Omental fat pad (tissue), 4 donors: ENCODE data around the gene KRT85. TPM values are rescaled to one million over a fixed set of nuclear protein-coding genes. Genes with fewer than 3 reads are reported as not detected.
"Not testable (repeated sequence)": the region's sequence is repeated elsewhere in the genome, so short reads cannot be mapped to it uniquely, and the experiment has no call there.

ENCODE experiments used
- ATAC-seq: fragments of 150-250 bp; one replicate; pipeline ENCODE4 v1.9.1; 2016; ENCODE audit warnings: mild to moderate bottlenecking, moderate library complexity; ENCODE audit not compliant: low FRiP score
- DNase-seq: peaks from one replicate; pipeline ENCODE4 v3.0.0-alpha.2; 2019; ENCODE audit warnings: low spot score
- total RNA-seq, 4 donors: library from RNA; depleted of rRNA; stranded (reverse); fragments of >200 nt; gene quantifications; one replicate each; pipeline ENCODE4 v1.1.0, GENCODE V29; 2016
- TF ChIP-seq, protein P1 (sequence below), 3 donors: fragments of 450-650 bp; IDR thresholded peaks; one replicate each; pipeline ENCODE4 v1.5.1; 2016 to 2017; ENCODE audit warnings: antibody characterized with exemption in 3 of 3, mild to moderate bottlenecking in 3 of 3, moderate library complexity in 2 of 3

KRT85 gene
- total RNA-seq, 4 donors from 2014 or later: not detected

DNA sequence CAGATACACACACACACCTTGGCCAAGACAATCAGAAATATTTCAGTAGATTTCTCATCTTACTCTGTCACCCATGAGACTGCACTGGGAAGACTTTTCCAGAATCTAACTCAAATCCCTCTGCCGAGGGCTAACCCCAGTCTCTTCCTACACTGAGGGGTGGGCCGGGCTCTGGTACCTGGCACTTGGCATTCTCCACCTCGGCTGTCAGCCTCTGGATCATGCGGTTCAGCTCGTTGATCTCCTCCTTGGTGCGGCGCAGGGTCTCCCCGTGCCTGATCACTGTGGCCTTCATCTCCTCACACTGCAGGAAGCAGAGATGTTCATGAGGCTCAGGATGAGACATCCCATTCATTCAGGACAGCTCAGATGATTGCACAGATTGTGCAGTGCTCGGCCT lies 51.0 kb downstream of the KRT85 start:
- no peak for ATAC-seq
- TF ChIP-seq, protein P1, sequence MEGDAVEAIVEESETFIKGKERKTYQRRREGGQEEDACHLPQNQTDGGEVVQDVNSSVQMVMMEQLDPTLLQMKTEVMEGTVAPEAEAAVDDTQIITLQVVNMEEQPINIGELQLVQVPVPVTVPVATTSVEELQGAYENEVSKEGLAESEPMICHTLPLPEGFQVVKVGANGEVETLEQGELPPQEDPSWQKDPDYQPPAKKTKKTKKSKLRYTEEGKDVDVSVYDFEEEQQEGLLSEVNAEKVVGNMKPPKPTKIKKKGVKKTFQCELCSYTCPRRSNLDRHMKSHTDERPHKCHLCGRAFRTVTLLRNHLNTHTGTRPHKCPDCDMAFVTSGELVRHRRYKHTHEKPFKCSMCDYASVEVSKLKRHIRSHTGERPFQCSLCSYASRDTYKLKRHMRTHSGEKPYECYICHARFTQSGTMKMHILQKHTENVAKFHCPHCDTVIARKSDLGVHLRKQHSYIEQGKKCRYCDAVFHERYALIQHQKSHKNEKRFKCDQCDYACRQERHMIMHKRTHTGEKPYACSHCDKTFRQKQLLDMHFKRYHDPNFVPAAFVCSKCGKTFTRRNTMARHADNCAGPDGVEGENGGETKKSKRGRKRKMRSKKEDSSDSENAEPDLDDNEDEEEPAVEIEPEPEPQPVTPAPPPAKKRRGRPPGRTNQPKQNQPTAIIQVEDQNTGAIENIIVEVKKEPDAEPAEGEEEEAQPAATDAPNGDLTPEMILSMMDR (IDR thresholded peaks at IDR 0.05): no peak
- no peak for DNase-seq

DNA sequence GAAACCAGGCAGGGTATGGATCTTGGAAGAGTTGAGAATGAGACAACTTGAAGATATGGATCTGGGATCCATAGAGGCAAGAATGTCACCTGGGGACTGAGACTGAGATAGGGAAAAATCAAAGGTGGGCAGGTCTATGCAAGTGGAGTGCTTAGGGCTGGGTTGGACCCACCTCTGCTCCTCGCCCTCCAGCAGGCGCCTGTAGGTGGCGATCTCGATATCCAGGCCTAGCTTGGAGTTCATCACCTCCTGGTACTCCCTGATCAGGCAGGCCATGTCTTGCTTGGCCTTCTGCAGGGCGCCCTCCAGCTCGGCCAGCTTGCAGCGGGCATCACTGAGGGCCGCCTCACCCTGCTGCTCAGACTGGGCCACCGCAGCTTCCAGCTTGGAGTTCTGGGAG lies 51.6 kb downstream of the KRT85 start:
- not testable (repeated sequence) for DNase-seq, ATAC-seq

DNA sequence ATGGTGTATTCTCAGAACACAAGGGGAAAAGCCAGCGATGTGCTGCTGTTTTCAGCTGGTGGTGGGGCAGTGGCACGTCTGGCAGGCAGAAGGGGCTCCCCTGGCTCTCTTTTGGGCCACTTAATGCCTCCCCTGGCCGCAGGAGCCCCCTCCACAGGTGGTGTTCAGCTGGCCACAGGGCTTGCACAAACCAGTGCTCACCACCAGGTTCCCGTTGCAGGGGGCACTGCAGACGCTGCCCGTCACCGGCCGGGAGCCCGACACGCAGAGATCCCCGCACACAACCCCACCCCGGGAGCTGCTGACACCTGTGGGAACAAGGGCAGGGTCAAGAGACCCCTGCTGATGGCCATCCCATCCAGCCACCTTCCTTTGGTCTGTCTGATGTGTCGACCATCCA lies 52.8 kb downstream of the KRT85 start:
- DNase-seq: no peak
- TF ChIP-seq, protein P1 (IDR thresholded peaks at IDR 0.05): no peak
- ATAC-seq: no peak

DNA sequence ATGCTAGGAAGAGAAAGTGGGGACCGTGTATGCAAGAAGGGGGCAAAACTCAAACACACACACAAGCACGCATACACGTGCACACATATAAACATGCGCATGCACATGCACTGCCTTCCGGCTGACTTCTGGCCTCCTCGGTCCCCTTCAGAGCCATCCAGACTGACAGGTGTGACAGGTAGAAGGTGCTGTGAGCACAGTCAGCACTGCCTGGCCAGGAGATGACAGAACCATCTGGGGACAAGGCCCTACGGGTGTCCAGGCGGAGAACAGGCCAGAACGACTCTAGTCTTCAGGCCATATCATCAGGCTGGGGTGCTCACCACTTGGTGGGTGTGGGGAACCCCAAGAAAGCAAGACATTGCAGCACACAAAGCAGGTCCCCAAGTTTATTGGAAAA lies 53.4 kb downstream of the KRT85 start:
- ATAC-seq (peak; percentile 30), DNase-seq (no peak)
- TF ChIP-seq, protein P1 (IDR thresholded peaks at IDR 0.05): no peak

DNA sequence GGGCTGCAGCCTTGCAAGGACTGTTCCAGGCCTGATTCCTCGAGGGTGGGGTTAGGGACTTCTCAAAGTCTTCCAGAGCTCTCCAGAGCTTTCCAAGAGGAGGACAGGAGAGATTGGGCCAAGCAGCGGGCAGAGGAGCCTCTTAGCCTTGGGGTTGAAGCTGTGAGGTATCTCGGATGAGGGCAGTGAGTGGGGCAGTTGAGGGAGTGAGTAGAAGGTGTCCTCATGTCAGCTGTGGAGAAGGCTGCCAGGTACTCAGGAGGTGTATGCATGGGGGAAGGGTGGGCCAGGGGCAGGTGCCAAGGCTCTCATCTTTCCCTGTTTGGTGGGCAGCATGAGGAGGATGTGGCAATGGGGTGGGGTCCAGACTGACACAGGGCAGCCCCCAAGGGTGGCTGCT lies 53.8 kb downstream of the KRT85 start:
- TF ChIP-seq, protein P1 (IDR thresholded peaks at IDR 0.05): no peak
- DNase-seq: no peak
- peak; percentile 29 for ATAC-seq

DNA sequence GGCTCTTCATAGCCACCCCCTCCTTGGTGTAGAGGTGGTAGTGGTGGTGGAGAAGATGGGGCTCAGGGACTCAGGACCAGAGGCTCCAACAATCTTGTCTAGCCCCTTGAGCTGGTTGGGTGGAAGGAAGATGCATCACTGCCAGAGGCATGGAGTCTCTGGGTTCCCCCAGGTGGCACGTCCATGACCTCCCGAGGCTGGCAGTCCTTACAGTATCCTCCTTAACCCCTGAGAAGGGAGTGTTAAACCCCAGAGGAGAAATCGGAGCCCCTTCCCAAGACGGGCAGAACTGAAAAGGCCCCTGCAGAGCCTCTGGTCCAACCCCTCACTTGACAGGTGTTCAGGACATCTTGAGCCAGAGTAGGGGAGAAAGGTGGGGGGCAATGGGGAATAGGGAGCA lies 55.2 kb downstream of the KRT85 start:
- ATAC-seq: no peak
- DNase-seq: no peak
- TF ChIP-seq, protein P1 (IDR thresholded peaks at IDR 0.05): no peak

DNA sequence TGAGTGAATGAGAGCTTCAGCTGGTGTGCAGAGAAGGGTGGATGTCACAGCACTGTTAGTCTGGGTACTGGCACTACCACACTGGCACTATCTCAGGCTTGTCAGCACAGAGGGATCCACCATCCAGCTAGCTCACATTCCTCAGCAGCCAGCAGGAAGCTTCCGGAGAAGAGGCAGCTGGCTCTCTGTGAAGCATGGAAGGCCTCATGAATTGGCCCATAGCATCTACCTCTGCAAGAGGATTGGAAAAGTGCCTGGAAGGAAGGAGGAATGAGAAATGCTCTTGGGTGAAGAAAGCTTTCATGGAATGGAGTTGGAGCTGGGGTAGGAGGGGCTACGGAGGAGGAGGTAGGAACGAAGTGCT lies 56.0 kb downstream of the KRT85 start:
- ATAC-seq: no peak
- DNase-seq: no peak
- TF ChIP-seq, protein P1 (IDR thresholded peaks at IDR 0.05): no peak
